GM18520 (cell line): ENCODE results near the gene RBP5.

Experiments
- ATAC-seq: cut with Tn5 transposase; IDR thresholded peaks from one replicate; pipeline ENCODE4 v1.9.1; 2021; ENCODE audit not compliant: unreplicated experiment

Gene RBP5

DNA sequence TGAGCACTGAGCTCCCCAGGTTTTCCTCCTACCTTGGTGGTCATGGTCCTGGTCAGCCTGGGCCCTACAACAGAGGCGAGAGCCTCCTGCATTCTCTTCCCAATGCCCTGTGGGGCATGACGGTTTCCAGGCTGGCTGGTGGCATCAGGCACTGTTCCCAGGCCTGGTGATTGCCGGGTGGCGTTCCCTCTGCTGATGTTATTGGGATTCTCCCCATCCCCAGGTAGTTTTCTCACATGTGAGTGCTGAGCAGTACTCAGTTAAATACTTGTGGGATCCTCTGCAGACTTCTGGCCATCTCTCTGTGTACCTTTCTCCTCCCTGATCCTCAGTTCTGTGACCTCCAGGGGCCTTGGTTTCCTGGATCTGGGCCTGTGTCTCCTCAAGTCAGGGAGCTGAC is 52.2 kb downstream of the RBP5 start:
- ATAC-seq: no peak

DNA sequence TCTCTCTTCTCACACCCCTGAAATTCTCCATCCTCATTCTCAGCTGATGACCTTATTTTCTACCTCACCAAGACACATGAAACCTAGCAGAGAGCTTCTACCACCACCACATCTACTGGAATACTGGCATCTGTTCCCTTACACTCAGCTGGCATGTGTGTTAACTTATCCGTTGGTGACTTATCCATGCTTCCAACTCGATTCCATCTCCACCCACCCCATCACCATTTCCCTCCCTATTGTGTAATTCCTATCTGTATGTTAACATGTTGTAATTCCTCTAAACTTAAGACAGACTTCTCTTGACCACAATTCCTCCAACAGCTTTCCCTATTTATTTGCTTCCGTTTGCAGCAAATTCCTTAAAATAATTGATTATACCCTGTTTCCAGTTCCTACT is 52.8 kb downstream of the RBP5 start:
- ATAC-seq: no peak

DNA sequence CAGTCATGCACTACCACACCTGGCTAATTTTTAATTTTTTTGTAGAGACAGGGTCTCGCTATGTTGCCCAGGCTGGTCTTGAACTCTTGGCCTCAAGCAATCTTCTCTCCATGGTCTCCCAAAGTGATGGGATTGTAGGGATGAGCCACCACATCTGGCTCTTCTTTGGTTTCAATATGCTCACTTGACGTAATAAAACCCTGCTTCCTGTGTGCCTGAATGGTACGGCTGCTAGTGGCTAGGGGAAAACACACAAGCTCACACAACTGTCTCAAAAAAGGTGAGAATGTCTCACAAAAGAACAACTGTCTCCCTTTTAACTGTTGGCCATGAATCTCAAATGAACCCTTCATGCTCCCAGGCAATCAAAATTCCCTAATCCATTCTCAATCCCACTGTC is 53.2 kb downstream of the RBP5 start:
- no peak for ATAC-seq

DNA sequence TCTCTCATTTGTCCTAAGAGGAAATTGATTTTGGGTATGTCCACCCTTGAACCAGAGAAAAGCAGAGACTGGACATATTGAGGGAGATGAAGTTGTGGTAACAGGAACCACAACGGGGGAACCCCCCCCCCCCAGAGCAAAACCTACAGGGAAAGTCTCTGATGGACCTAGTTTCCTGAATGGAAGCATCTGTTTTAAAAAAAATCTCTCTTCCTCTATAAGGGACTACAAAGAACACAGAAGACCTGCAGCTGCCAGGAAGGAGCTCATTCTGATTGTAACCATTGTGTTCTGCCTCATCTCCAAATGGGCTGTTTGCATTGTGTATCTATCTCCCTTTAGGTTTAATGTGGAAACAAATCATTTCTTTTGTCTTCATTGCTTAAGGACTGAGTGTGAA is 54.7 kb downstream of the RBP5 start:
- ATAC-seq: no peak
